HEK293 (cell line): ENCODE measurements around the gene SPINK4.

ENCODE experiments used
- CTCF ChIA-PET: fragments of 350-600 bp; formaldehyde crosslinking; extraction: SDS; loops from one replicate; lab custom pipeline; 2021; ENCODE audit warnings: antibody characterized with exemption; lab: Yijun Ruan, JAX
- POLR2A ChIA-PET: fragments of 300-600 bp; formaldehyde crosslinking; extraction: SDS; loops from one replicate; lab custom pipeline; 2020; ENCODE audit warnings: antibody characterized with exemption, inconsistent platforms; lab: Yijun Ruan, JAX
- H3K27ac ChIP-seq: fragments of 200-500 bp; sonication (Bioruptor generic); 2 replicates; pipeline ENCODE4 v1.5.1; 2014; ENCODE audit warnings: low read depth, low read length, control low read depth, inconsistent platforms; ENCODE audit errors: extremely low read depth
- H3K36me3 ChIP-seq, 2 experiments: fragments of 200-500 bp in 1 of 2; sonication (Bioruptor generic) in 1 of 2; 1 replicate in 1 of 2; 2 replicates in 1 of 2; pipeline ENCODE4 v1.5.1; 2014 to 2017; ENCODE audit warnings: inconsistent platforms in 2 of 2, low read length in 2 of 2; ENCODE audit not compliant: control insufficient read depth in 2 of 2, insufficient read depth in 1 of 2
- H3K4me1 ChIP-seq: fragments of 200-500 bp; sonication (Bioruptor generic); 2 replicates; pipeline ENCODE4 v1.5.1; 2014; ENCODE audit warnings: mild to moderate bottlenecking, low read length, inconsistent platforms; ENCODE audit not compliant: control insufficient read depth, insufficient read depth
- H3K4me3 ChIP-seq: 2 replicates; pipeline ENCODE4 v1.5.1; 2011; ENCODE audit warnings: low read depth, mild to moderate bottlenecking, control low read depth, low read length, moderate library complexity
- H3K9me3 ChIP-seq: fragments of 200-500 bp; sonication (Bioruptor generic); 2 replicates; pipeline ENCODE4 v1.5.1; 2014; ENCODE audit warnings: low read depth, low read length, inconsistent platforms; ENCODE audit not compliant: control insufficient read depth, insufficient read depth
- GFI1B ChIP-seq: fragments of 450-650 bp; formaldehyde crosslinking; IDR thresholded peaks from 2 replicates; pipeline ENCODE4 v1.5.1; 2016; ENCODE audit warnings: missing biosample characterization, missing genetic modification characterization
- SCRT1 ChIP-seq: fragments of 450-650 bp; formaldehyde crosslinking; IDR thresholded peaks from 2 replicates; pipeline ENCODE4 v1.5.1; 2016; ENCODE audit warnings: missing biosample characterization, missing genetic modification characterization, borderline replicate concordance
- SCRT2 ChIP-seq: fragments of 450-650 bp; formaldehyde crosslinking; IDR thresholded peaks from 2 replicates; pipeline ENCODE4 v1.5.1; 2016; ENCODE audit warnings: missing biosample characterization, missing genetic modification characterization
- YY1 ChIP-seq: fragments of 450-650 bp; formaldehyde crosslinking; IDR thresholded peaks from 2 replicates; pipeline ENCODE4 v1.5.1; 2018; ENCODE audit warnings: missing biosample characterization, missing genetic modification characterization
- ZBTB20 ChIP-seq: fragments of 450-650 bp; formaldehyde crosslinking; IDR thresholded peaks from 2 replicates; pipeline ENCODE4 v1.5.1; 2016; ENCODE audit warnings: missing biosample characterization, missing genetic modification characterization
- ZBTB8A ChIP-seq: fragments of 450-650 bp; formaldehyde crosslinking; IDR thresholded peaks from 2 replicates; pipeline ENCODE4 v1.5.1; 2016; ENCODE audit warnings: missing biosample characterization, missing genetic modification characterization
- ZNF121 ChIP-seq: fragments of 450-650 bp; formaldehyde crosslinking; IDR thresholded peaks from 2 replicates; pipeline ENCODE4 v1.5.1; 2016; ENCODE audit warnings: missing biosample characterization, missing genetic modification characterization
- ZNF146 ChIP-seq: fragments of 450-650 bp; formaldehyde crosslinking; IDR thresholded peaks from 2 replicates; pipeline ENCODE4 v1.5.1; 2016; ENCODE audit warnings: missing biosample characterization, missing genetic modification characterization
- ZNF391 ChIP-seq: fragments of 450-650 bp; formaldehyde crosslinking; IDR thresholded peaks from 2 replicates; pipeline ENCODE4 v1.5.1; 2016; ENCODE audit warnings: low read depth, missing biosample characterization, missing genetic modification characterization, borderline replicate concordance
- ZNF416 ChIP-seq: fragments of 450-650 bp; formaldehyde crosslinking; IDR thresholded peaks from 2 replicates; pipeline ENCODE4 v1.5.1; 2016; ENCODE audit warnings: missing biosample characterization, missing genetic modification characterization
- ZNF549 ChIP-seq: fragments of 450-650 bp; IDR thresholded peaks from 2 replicates; pipeline ENCODE4 v1.5.1; 2018; ENCODE audit warnings: missing biosample characterization, missing genetic modification characterization, mild to moderate bottlenecking, inconsistent platforms, moderate library complexity
- ZNF658 ChIP-seq: fragments of 450-650 bp; formaldehyde crosslinking; IDR thresholded peaks from 2 replicates; pipeline ENCODE4; 2016; ENCODE audit warnings: missing biosample characterization, missing genetic modification characterization
- ZNF785 ChIP-seq: fragments of 450-650 bp; formaldehyde crosslinking; IDR thresholded peaks from 2 replicates; pipeline ENCODE4 v1.5.1; 2016; ENCODE audit warnings: missing biosample characterization, missing genetic modification characterization
- ZSCAN16 ChIP-seq: fragments of 450-650 bp; formaldehyde crosslinking; IDR thresholded peaks from 2 replicates; pipeline ENCODE4 v1.5.1; 2016; ENCODE audit warnings: missing biosample characterization, missing genetic modification characterization
- ZXDB ChIP-seq: fragments of 450-650 bp; formaldehyde crosslinking; IDR thresholded peaks from 2 replicates; pipeline ENCODE4 v1.5.1; 2016; ENCODE audit warnings: missing biosample characterization, missing genetic modification characterization
- TF ChIP-seq, protein P1 (sequence below): fragments of 450-650 bp; formaldehyde crosslinking; IDR thresholded peaks from 2 replicates; pipeline ENCODE4 v1.5.1; 2017; ENCODE audit warnings: missing biosample characterization, missing genetic modification characterization
- TF ChIP-seq, protein P2 (sequence below): fragments of 450-650 bp; formaldehyde crosslinking; IDR thresholded peaks from 2 replicates; pipeline ENCODE4 v1.5.1; 2016; ENCODE audit warnings: missing biosample characterization, missing genetic modification characterization
- TF ChIP-seq, protein P3 (sequence below): fragments of 450-650 bp; formaldehyde crosslinking; IDR thresholded peaks from 2 replicates; pipeline ENCODE4 v1.5.1; 2016; ENCODE audit warnings: missing biosample characterization, missing genetic modification characterization
- TF ChIP-seq, protein P4 (sequence below): IDR thresholded peaks from 2 replicates; pipeline ENCODE4 v1.6.1; 2011; ENCODE audit warnings: mild to moderate bottlenecking, low read depth, low read length, borderline replicate concordance
- TF ChIP-seq, protein P5 (sequence below): fragments of 450-650 bp; formaldehyde crosslinking; IDR thresholded peaks from 2 replicates; pipeline ENCODE4 v1.5.1; 2016; ENCODE audit warnings: missing biosample characterization, missing genetic modification characterization
- TF ChIP-seq, protein P6 (sequence below): fragments of 450-650 bp; IDR thresholded peaks from 2 replicates; pipeline ENCODE4 v1.5.1; 2018; ENCODE audit warnings: missing biosample characterization, mild to moderate bottlenecking, missing genetic modification characterization

SPINK4 gene

DNA sequence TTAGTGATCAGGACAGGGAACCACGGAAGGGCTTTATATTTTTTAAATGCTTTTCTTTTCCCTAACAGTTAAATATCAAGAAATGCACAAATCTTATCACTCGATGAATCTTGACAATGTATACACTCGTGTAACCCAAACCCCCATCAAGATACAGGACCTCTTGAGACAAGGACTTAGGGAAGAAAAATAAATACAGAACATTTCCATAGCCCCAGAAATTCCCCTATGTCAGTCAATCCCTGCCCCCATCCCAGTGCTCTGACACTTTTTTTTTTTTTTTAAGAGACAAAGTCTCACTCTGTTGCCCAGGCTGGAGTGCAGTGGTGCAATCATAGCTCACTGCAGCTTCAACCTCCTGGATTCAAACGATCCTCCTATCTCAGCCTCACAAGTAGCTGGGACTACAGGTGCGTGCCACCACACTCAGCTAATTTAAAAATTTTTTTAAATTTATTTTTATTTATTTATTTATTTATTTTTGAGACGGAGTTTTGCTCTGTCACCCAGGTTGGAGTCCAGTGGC, 2.7 kb downstream of the SPINK4 start:
- CTCF ChIA-PET: interaction anchor here (0.6 kb wide), 1 partner anchor 768 kb away, joined by 3 read pairs; no protein-coding TSS in a partner anchor
- Histone ChIP-seq H3K27ac (no peak overlapping the region), H3K4me1 (peaks cover 5% of the 10 kb centered on the region), H3K36me3 (peaks cover 0 to 2% of the 10 kb centered on the region in 2 experiments; a peak in 1 of 3 replicates), H3K9me3 (no peaks in the 10 kb centered on the region), H3K4me3 (no peak overlapping the region)
- no peak for TF ChIP-seq SCRT2 (tag by site-specific recombination)
- TF ChIP-seq, protein P1, sequence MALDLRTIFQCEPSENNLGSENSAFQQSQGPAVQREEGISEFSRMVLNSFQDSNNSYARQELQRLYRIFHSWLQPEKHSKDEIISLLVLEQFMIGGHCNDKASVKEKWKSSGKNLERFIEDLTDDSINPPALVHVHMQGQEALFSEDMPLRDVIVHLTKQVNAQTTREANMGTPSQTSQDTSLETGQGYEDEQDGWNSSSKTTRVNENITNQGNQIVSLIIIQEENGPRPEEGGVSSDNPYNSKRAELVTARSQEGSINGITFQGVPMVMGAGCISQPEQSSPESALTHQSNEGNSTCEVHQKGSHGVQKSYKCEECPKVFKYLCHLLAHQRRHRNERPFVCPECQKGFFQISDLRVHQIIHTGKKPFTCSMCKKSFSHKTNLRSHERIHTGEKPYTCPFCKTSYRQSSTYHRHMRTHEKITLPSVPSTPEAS (tag by site-specific recombination): no peak
- TF ChIP-seq, protein P2, sequence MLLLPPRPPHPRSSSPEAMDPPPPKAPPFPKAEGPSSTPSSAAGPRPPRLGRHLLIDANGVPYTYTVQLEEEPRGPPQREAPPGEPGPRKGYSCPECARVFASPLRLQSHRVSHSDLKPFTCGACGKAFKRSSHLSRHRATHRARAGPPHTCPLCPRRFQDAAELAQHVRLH (tag by site-specific recombination): no peak
- TF ChIP-seq ZNF121 (tag by site-specific recombination): no peak
- TF ChIP-seq, protein P3, sequence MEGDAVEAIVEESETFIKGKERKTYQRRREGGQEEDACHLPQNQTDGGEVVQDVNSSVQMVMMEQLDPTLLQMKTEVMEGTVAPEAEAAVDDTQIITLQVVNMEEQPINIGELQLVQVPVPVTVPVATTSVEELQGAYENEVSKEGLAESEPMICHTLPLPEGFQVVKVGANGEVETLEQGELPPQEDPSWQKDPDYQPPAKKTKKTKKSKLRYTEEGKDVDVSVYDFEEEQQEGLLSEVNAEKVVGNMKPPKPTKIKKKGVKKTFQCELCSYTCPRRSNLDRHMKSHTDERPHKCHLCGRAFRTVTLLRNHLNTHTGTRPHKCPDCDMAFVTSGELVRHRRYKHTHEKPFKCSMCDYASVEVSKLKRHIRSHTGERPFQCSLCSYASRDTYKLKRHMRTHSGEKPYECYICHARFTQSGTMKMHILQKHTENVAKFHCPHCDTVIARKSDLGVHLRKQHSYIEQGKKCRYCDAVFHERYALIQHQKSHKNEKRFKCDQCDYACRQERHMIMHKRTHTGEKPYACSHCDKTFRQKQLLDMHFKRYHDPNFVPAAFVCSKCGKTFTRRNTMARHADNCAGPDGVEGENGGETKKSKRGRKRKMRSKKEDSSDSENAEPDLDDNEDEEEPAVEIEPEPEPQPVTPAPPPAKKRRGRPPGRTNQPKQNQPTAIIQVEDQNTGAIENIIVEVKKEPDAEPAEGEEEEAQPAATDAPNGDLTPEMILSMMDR (tag by site-specific recombination): no peak
- no peak for TF ChIP-seq ZBTB20 (tag by site-specific recombination)
- TF ChIP-seq ZNF416 (tag by site-specific recombination): no peak
- TF ChIP-seq GFI1B (tag by site-specific recombination): no peak
- TF ChIP-seq, protein P4, sequence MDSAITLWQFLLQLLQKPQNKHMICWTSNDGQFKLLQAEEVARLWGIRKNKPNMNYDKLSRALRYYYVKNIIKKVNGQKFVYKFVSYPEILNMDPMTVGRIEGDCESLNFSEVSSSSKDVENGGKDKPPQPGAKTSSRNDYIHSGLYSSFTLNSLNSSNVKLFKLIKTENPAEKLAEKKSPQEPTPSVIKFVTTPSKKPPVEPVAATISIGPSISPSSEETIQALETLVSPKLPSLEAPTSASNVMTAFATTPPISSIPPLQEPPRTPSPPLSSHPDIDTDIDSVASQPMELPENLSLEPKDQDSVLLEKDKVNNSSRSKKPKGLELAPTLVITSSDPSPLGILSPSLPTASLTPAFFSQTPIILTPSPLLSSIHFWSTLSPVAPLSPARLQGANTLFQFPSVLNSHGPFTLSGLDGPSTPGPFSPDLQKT: no peak
- TF ChIP-seq ZNF391: no peak
- no peak for TF ChIP-seq YY1
- TF ChIP-seq, protein P5, sequence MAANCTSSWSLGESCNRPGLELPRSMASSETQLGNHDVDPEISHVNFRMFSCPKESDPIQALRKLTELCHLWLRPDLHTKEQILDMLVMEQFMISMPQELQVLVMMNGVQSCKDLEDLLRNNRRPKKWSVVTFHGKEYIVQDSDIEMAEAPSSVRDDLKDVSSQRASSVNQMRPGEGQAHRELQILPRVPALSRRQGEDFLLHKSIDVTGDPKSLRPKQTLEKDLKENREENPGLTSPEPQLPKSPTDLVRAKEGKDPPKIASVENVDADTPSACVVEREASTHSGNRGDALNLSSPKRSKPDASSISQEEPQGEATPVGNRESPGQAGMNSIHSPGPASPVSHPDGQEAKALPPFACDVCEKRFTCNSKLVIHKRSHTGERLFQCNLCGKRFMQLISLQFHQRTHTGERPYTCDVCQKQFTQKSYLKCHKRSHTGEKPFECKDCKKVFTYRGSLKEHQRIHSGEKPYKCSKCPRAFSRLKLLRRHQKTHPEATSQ (tag by site-specific recombination): no peak
- TF ChIP-seq ZNF549 (tag by site-specific recombination): no peak
- no peak for TF ChIP-seq ZNF146 (tag by site-specific recombination)
- no peak for TF ChIP-seq ZXDB (tag by site-specific recombination)
- TF ChIP-seq ZNF658: no peak
- TF ChIP-seq ZNF785 (tag by site-specific recombination): no peak
- no peak for TF ChIP-seq SCRT1 (tag by site-specific recombination)
- POLR2A ChIA-PET: interaction anchor here (0.6 kb wide), 1 partner anchor 206 kb away, joined by 3 read pairs; no protein-coding TSS in a partner anchor

DNA sequence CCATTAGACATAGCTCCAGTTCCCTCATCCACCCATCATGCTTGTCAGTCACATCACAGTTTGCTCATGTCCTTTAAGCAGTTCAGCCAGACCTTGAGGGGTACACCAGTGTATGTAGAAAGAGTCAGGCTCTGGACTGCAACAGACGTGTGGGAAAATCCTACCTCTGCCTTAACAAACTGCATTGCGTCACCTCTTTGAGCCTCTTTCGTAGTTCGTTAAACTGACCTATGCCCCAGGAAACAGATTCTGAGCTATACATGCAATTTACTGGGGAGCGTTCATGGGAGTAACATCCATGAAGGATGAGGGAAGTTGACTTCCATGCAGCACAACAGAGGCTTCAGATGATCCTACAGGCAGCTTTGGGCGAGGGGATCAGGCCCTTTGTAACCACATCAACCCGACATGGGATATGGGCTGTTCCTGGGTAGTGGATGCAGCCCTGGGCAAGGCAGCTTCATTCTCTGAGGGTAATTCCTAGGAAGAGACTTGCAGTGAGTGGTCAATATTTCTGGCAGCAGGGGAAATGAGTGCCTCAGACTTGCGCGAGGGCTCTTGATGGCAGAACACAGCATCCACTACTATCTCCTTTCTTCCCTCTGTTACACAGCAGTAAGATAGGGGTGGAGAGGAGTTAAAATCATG, 4.3 kb downstream of the SPINK4 start:
- Histone ChIP-seq H3K4me1 (peaks cover 5% of the 10 kb centered on the region), H3K9me3 (no peaks in the 10 kb centered on the region)
- TF ChIP-seq ZSCAN16 (tag by site-specific recombination) (no peak), ZBTB8A (no peak)
- TF ChIP-seq, protein P6, sequence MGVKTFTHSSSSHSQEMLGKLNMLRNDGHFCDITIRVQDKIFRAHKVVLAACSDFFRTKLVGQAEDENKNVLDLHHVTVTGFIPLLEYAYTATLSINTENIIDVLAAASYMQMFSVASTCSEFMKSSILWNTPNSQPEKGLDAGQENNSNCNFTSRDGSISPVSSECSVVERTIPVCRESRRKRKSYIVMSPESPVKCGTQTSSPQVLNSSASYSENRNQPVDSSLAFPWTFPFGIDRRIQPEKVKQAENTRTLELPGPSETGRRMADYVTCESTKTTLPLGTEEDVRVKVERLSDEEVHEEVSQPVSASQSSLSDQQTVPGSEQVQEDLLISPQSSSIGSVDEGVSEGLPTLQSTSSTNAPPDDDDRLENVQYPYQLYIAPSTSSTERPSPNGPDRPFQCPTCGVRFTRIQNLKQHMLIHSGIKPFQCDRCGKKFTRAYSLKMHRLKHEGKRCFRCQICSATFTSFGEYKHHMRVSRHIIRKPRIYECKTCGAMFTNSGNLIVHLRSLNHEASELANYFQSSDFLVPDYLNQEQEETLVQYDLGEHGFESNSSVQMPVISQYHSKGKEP (tag by site-specific recombination): no peak
- TF ChIP-seq, all 188 proteins: peak for 0
- CTCF ChIA-PET: interaction anchor here (1.1 to 1.2 kb wide), 2 partner anchors 18 to 164 kb away, joined by 3 to 5 read pairs; no protein-coding TSS in a partner anchor
- POLR2A ChIA-PET: no interaction called here
- H3K27ac ChIP-seq: no peak overlapping the region
- no peak overlapping the region for H3K4me3 ChIP-seq
- H3K36me3 ChIP-seq: peaks cover 0 to 12% of the 10 kb centered on the region in 2 experiments; a peak in 2 of 3 replicates
